ENCODE results near the gene FAM184A. TPM values are rescaled to one million over a fixed set of nuclear protein-coding genes. Genes with fewer than 3 reads are reported as not detected.

Gene FAM184A
- total RNA-seq, 1 experiment from 2014 or later: 13.3 TPM

DNA sequence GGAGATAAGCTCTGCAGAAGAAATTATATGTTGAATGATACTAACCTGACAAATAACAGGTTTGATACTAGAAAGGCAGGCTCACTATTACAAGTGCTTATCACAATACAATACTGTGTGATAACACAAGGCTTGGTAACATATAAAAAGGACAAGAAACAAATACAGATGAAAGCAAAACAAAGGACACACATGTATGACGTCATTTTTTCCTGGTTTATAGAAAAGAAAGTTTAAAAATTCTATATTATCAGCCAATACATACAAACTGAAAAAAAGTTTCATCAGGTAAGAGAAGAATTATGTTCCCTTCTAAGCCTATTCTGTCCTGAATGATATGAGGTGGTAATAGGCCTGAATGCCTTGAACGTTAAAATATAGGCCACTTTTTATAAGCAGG is 111.2 kb downstream of the FAM184A start:
- ChIA-PET CTCF (interaction anchor here (3.6 kb wide), 1 partner anchor 144 kb away, joined by 67 read pairs; no protein-coding TSS in a partner anchor), POLR2A (no interaction called here)
- Mint-ChIP-seq H3K27me3 (ENCODE audit: low read depth) (no peaks in the 10 kb centered on the region), H3K36me3 (no peaks in the 10 kb centered on the region), H3K4me3 (no peak overlapping the region), H3K27ac (no peak overlapping the region), H3K4me1 (peaks cover 14% of the 10 kb centered on the region), H3K9me3 (no peaks in the 10 kb centered on the region)
- DNase-seq (ENCODE audit: low spot score) (no peak), ATAC-seq (no peak)
- TF ChIP-seq IRF2 (CRISPR knock-in tag; IDR thresholded peaks at IDR 0.05; ENCODE audit: borderline replicate concordance, low read depth) (no peak), ZNF423 (CRISPR knock-in tag; IDR thresholded peaks at IDR 0.05) (no peak), ZNF317 (CRISPR knock-in tag; IDR thresholded peaks at IDR 0.05; ENCODE audit: borderline replicate concordance, low read depth) (no peak), RORB (CRISPR knock-in tag; IDR thresholded peaks at IDR 0.05) (no peak), TP53 (CRISPR knock-in tag; IDR thresholded peaks at IDR 0.05) (no peak), ZNF396 (CRISPR knock-in tag; IDR thresholded peaks at IDR 0.05; ENCODE audit: borderline replicate concordance) (no peak), ZNF138 (CRISPR knock-in tag; conservative IDR thresholded peaks at IDR 0.05) (no peak), OVOL2 (CRISPR knock-in tag; IDR thresholded peaks at IDR 0.05; ENCODE audit: borderline replicate concordance) (no peak), CREM (CRISPR knock-in tag; IDR thresholded peaks at IDR 0.05) (no peak), KAT7 (CRISPR knock-in tag; IDR thresholded peaks at IDR 0.05; ENCODE audit: borderline replicate concordance) (no peak), TCF7 (CRISPR knock-in tag; IDR thresholded peaks at IDR 0.05; ENCODE audit: low read depth) (no peak), ZNF416 (CRISPR knock-in tag; IDR thresholded peaks at IDR 0.05) (no peak)
- TF ChIP-seq, protein P1, sequence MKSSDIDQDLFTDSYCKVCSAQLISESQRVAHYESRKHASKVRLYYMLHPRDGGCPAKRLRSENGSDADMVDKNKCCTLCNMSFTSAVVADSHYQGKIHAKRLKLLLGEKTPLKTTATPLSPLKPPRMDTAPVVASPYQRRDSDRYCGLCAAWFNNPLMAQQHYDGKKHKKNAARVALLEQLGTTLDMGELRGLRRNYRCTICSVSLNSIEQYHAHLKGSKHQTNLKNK (CRISPR knock-in tag; IDR thresholded peaks at IDR 0.05): no peak
- TF ChIP-seq, protein P2, sequence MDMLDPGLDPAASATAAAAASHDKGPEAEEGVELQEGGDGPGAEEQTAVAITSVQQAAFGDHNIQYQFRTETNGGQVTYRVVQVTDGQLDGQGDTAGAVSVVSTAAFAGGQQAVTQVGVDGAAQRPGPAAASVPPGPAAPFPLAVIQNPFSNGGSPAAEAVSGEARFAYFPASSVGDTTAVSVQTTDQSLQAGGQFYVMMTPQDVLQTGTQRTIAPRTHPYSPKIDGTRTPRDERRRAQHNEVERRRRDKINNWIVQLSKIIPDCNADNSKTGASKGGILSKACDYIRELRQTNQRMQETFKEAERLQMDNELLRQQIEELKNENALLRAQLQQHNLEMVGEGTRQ (CRISPR knock-in tag; IDR thresholded peaks at IDR 0.05): no peak
- TF ChIP-seq, protein P3, sequence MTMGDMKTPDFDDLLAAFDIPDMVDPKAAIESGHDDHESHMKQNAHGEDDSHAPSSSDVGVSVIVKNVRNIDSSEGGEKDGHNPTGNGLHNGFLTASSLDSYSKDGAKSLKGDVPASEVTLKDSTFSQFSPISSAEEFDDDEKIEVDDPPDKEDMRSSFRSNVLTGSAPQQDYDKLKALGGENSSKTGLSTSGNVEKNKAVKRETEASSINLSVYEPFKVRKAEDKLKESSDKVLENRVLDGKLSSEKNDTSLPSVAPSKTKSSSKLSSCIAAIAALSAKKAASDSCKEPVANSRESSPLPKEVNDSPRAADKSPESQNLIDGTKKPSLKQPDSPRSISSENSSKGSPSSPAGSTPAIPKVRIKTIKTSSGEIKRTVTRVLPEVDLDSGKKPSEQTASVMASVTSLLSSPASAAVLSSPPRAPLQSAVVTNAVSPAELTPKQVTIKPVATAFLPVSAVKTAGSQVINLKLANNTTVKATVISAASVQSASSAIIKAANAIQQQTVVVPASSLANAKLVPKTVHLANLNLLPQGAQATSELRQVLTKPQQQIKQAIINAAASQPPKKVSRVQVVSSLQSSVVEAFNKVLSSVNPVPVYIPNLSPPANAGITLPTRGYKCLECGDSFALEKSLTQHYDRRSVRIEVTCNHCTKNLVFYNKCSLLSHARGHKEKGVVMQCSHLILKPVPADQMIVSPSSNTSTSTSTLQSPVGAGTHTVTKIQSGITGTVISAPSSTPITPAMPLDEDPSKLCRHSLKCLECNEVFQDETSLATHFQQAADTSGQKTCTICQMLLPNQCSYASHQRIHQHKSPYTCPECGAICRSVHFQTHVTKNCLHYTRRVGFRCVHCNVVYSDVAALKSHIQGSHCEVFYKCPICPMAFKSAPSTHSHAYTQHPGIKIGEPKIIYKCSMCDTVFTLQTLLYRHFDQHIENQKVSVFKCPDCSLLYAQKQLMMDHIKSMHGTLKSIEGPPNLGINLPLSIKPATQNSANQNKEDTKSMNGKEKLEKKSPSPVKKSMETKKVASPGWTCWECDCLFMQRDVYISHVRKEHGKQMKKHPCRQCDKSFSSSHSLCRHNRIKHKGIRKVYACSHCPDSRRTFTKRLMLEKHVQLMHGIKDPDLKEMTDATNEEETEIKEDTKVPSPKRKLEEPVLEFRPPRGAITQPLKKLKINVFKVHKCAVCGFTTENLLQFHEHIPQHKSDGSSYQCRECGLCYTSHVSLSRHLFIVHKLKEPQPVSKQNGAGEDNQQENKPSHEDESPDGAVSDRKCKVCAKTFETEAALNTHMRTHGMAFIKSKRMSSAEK (CRISPR knock-in tag; IDR thresholded peaks at IDR 0.05; ENCODE audit: borderline replicate concordance): no peak
- TF ChIP-seq, protein P4, sequence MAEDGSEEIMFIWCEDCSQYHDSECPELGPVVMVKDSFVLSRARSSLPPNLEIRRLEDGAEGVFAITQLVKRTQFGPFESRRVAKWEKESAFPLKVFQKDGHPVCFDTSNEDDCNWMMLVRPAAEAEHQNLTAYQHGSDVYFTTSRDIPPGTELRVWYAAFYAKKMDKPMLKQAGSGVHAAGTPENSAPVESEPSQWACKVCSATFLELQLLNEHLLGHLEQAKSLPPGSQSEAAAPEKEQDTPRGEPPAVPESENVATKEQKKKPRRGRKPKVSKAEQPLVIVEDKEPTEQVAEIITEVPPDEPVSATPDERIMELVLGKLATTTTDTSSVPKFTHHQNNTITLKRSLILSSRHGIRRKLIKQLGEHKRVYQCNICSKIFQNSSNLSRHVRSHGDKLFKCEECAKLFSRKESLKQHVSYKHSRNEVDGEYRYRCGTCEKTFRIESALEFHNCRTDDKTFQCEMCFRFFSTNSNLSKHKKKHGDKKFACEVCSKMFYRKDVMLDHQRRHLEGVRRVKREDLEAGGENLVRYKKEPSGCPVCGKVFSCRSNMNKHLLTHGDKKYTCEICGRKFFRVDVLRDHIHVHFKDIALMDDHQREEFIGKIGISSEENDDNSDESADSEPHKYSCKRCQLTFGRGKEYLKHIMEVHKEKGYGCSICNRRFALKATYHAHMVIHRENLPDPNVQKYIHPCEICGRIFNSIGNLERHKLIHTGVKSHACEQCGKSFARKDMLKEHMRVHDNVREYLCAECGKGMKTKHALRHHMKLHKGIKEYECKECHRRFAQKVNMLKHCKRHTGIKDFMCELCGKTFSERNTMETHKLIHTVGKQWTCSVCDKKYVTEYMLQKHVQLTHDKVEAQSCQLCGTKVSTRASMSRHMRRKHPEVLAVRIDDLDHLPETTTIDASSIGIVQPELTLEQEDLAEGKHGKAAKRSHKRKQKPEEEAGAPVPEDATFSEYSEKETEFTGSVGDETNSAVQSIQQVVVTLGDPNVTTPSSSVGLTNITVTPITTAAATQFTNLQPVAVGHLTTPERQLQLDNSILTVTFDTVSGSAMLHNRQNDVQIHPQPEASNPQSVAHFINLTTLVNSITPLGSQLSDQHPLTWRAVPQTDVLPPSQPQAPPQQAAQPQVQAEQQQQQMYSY (CRISPR knock-in tag; IDR thresholded peaks at IDR 0.05): no peak
- TF ChIP-seq, protein P5, sequence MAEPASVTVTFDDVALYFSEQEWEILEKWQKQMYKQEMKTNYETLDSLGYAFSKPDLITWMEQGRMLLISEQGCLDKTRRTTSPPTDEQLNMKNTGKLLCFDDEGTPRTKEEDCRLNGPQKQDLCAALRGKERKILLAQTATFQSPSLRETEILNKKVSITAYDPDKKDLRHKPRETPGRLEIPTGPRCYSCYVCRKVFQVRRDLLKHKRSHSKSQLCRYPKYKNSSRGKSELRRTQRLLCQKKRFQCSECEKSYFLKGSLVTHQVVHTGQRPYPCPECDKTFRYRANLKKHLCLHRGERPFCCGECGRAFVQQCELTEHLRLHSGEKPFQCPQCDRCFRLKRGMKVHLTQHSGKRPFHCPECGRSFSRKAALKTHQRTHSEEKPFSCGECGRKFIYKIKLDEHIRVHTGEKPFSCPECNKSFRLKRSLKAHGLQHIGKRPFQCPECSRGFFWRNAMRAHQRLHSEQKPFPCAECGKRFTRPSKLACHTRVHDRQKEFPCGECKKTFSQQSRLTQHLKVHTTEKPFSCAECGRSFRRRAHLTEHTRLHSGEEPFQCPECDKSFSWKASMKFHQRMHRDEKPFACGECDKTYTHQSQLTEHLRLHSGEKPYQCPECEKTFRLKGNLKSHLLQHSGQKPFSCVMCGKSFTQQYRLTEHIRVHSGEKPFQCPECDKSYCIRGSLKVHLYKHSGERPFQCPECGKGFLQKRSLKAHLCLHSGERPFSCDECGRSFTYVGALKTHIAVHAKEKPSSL (CRISPR knock-in tag; conservative IDR thresholded peaks at IDR 0.05): no peak
- TF ChIP-seq, protein P6, sequence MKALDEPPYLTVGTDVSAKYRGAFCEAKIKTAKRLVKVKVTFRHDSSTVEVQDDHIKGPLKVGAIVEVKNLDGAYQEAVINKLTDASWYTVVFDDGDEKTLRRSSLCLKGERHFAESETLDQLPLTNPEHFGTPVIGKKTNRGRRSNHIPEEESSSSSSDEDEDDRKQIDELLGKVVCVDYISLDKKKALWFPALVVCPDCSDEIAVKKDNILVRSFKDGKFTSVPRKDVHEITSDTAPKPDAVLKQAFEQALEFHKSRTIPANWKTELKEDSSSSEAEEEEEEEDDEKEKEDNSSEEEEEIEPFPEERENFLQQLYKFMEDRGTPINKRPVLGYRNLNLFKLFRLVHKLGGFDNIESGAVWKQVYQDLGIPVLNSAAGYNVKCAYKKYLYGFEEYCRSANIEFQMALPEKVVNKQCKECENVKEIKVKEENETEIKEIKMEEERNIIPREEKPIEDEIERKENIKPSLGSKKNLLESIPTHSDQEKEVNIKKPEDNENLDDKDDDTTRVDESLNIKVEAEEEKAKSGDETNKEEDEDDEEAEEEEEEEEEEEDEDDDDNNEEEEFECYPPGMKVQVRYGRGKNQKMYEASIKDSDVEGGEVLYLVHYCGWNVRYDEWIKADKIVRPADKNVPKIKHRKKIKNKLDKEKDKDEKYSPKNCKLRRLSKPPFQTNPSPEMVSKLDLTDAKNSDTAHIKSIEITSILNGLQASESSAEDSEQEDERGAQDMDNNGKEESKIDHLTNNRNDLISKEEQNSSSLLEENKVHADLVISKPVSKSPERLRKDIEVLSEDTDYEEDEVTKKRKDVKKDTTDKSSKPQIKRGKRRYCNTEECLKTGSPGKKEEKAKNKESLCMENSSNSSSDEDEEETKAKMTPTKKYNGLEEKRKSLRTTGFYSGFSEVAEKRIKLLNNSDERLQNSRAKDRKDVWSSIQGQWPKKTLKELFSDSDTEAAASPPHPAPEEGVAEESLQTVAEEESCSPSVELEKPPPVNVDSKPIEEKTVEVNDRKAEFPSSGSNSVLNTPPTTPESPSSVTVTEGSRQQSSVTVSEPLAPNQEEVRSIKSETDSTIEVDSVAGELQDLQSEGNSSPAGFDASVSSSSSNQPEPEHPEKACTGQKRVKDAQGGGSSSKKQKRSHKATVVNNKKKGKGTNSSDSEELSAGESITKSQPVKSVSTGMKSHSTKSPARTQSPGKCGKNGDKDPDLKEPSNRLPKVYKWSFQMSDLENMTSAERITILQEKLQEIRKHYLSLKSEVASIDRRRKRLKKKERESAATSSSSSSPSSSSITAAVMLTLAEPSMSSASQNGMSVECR (CRISPR knock-in tag; IDR thresholded peaks at IDR 0.05; ENCODE audit: borderline replicate concordance): no peak
- TF ChIP-seq, protein P7, sequence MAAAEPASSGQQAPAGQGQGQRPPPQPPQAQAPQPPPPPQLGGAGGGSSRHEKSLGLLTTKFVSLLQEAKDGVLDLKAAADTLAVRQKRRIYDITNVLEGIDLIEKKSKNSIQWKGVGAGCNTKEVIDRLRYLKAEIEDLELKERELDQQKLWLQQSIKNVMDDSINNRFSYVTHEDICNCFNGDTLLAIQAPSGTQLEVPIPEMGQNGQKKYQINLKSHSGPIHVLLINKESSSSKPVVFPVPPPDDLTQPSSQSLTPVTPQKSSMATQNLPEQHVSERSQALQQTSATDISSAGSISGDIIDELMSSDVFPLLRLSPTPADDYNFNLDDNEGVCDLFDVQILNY (CRISPR knock-in tag; IDR thresholded peaks at IDR 0.05): no peak

All from WTC11 (cell line).